SU-DHL-6 (cell line): ENCODE data around the gene MPPE1.

Source experiments
- CTCF ChIP-seq: fragments of 200-600 bp; sonication (generic); IDR thresholded peaks from one replicate; pipeline ENCODE4 v1.5.1; 2017; ENCODE audit warnings: antibody characterized with exemption, mild to moderate bottlenecking, low read length, moderate library complexity; ENCODE audit not compliant: insufficient read depth, poor library complexity, severe bottlenecking
- EZH2phosphoT487 ChIP-seq: fragments of 200-600 bp; sonication (generic), shearing (Covaris generic); conservative IDR thresholded peaks from 2 replicates; pipeline ENCODE4 v1.6.1; 2018; ENCODE audit warnings: mild to moderate bottlenecking, antibody characterized with exemption, low read length, moderate library complexity, mixed read lengths

- TF ChIP-seq CTCF, result no peak
- TF ChIP-seq EZH2phosphoT487, result no peak
These were observed 25.5 kb downstream of the MPPE1 start for GRCh38 chr18:11882636-11883035.
